ENCODE measurements around the gene SPHK2. TPM values are rescaled to one million over a fixed set of nuclear protein-coding genes. Genes with fewer than 3 reads are reported as not detected.

The SPHK2 gene
- total and polyA plus RNA-seq, 2 experiments from 2014 or later, result 18.3 to 50.3 TPM

GRCh38 chr19:48628486-48629296, 9.4 kb downstream of the SPHK2 start:
- Histone ChIP-seq H3K27me3 (ENCODE audit: insufficient read depth) (no peaks in the 10 kb centered on the region), H3K4me2 (peak overlapping the region; percentile 83), H4K20me1 (replicated peaks; ENCODE audit: insufficient read depth) (peaks cover 13% of the 10 kb centered on the region), H3K79me2 (replicated peaks; ENCODE audit: insufficient read depth) (peaks cover 11% of the 10 kb centered on the region), H3K9me2 (ENCODE audit: insufficient read depth) (no peaks in the 10 kb centered on the region), H3K27ac (ENCODE audit: low read depth) (0 out of 2 replicates have a peak overlapping the region, but pooled peaks have one; percentile 84), H3K36me3 (ENCODE audit: insufficient read depth) (no peaks in the 10 kb centered on the region), H3K4me1 (ENCODE audit: insufficient read depth) (peaks cover 22% of the 10 kb centered on the region), H2AFZ (no peak overlapping the region), H3F3A (replicated peaks; ENCODE audit: low read depth) (peaks cover 31% of the 10 kb centered on the region; the same call in 1 of the 2 replicates), H3K4me3 (peak overlapping the region; percentile 52)
- H3K4me3 Mint-ChIP-seq, result no peak overlapping the region; the same call in 2 of the 3 replicates
- H3K27me3 Mint-ChIP-seq (ENCODE audit: insufficient read depth, low read depth, poor library complexity), result peaks cover 31% of the 10 kb centered on the region
- no peak for DNase-seq (ENCODE audit: low spot score)
- peaks cover 33% of the 10 kb centered on the region for H3K4me1 Mint-ChIP-seq
- no peak for ATAC-seq
- no peak overlapping the region; the same call in 1 of the 2 replicates for H3K27ac Mint-ChIP-seq
- TF ChIP-seq ETS1 (IDR thresholded peaks at IDR 0.05), result no peak
- no peak for TF ChIP-seq ZNF114 (CRISPR knock-in tag; IDR thresholded peaks at IDR 0.05)
- no peak for TF ChIP-seq REST (IDR thresholded peaks at IDR 0.05; ENCODE audit: unreplicated experiment)
- TF ChIP-seq CREB1 (CRISPR knock-in tag; IDR thresholded peaks at IDR 0.05; ENCODE audit: low read depth), result no peak
- no peak for TF ChIP-seq NANOG (IDR thresholded peaks at IDR 0.05; ENCODE audit: borderline replicate concordance)
- TF ChIP-seq JUNB (IDR thresholded peaks at IDR 0.05; ENCODE audit: unreplicated experiment), result no peak
- TF ChIP-seq ZNF462 (CRISPR knock-in tag; IDR thresholded peaks at IDR 0.05), result no peak
- no peak for TF ChIP-seq EZH2 (IDR thresholded peaks at IDR 0.05; ENCODE audit: low read depth, unreplicated experiment)
- TF ChIP-seq POLR2AphosphoS5 (IDR thresholded peaks at IDR 0.05; ENCODE audit: low read depth), result no peak
- no peak for TF ChIP-seq CTCF (conservative IDR thresholded peaks at IDR 0.05; ENCODE audit: low read depth in 2 of 2)
- H3K9me3 Mint-ChIP-seq, result no peaks in the 10 kb centered on the region; the same call in 1 of the 3 replicates
- peaks cover 7% of the 10 kb centered on the region; the same call in 2 of the 3 replicates for H3K36me3 Mint-ChIP-seq (ENCODE audit: low read depth)

All from GM23338 (cell line).